ENCODE data around the gene PLA2G4F.

DNA sequence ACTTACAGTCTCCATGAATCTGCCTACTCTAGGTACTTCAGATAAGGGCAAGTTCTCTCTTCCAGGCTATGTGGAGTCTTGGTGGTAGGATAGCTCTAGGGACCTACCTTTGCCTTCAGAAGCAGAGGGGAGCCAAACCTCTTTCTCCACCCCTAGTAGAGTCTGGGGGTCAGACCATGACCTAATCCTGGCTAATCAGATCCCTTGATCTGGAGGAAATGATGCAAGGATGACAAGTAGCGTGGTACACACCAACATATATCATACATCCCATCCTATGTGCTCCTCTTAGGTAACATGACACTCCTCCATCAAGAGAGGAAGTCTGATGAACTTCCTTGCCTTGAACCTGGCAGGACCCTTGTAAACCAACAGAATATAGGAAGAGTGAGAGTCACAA, 15.4 kb upstream of the PLA2G4F start:
- TF ChIP-seq, protein P1, sequence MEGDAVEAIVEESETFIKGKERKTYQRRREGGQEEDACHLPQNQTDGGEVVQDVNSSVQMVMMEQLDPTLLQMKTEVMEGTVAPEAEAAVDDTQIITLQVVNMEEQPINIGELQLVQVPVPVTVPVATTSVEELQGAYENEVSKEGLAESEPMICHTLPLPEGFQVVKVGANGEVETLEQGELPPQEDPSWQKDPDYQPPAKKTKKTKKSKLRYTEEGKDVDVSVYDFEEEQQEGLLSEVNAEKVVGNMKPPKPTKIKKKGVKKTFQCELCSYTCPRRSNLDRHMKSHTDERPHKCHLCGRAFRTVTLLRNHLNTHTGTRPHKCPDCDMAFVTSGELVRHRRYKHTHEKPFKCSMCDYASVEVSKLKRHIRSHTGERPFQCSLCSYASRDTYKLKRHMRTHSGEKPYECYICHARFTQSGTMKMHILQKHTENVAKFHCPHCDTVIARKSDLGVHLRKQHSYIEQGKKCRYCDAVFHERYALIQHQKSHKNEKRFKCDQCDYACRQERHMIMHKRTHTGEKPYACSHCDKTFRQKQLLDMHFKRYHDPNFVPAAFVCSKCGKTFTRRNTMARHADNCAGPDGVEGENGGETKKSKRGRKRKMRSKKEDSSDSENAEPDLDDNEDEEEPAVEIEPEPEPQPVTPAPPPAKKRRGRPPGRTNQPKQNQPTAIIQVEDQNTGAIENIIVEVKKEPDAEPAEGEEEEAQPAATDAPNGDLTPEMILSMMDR (IDR thresholded peaks at IDR 0.05) = no peak
- TF ChIP-seq POLR2A (IDR thresholded peaks at IDR 0.05) = no peak
